Osteoblast (primary cell): Measurements from ENCODE around the gene SLC26A2. TPM values are rescaled to one million over a fixed set of nuclear protein-coding genes. Genes with fewer than 3 reads are reported as not detected.
A peak's percentile ranks its signal among the peaks of the same experiment; 100 is the strongest.

Source experiments
- DNase-seq: peaks from one replicate; pipeline ENCODE4 v3.0.0; 2011; ENCODE audit warnings: low spot score, mixed read lengths; ENCODE audit not compliant: insufficient read length; ENCODE audit errors: missing footprints
- H2AFZ ChIP-seq: 2 replicates; pipeline ENCODE4 v1.6.0; 2011; ENCODE audit warnings: mild to moderate bottlenecking, low read length
- H3K27ac ChIP-seq: 2 replicates; pipeline ENCODE4 v1.5.1; 2011; ENCODE audit warnings: mild to moderate bottlenecking, low read depth, low read length, moderate library complexity
- H3K27me3 ChIP-seq: 2 replicates; pipeline ENCODE4 v1.6.0; 2012; ENCODE audit warnings: mild to moderate bottlenecking, control low read depth, inconsistent platforms, low read length, moderate library complexity; ENCODE audit not compliant: insufficient read depth
- H3K36me3 ChIP-seq: 2 replicates; pipeline ENCODE4 v1.5.1; 2011; ENCODE audit warnings: mild to moderate bottlenecking, low read length, control low read depth, moderate library complexity; ENCODE audit not compliant: insufficient read depth
- H3K4me1 ChIP-seq: 2 replicates; pipeline ENCODE4 v1.5.1; 2011; ENCODE audit warnings: mild to moderate bottlenecking, low read length, control low read depth, moderate library complexity; ENCODE audit not compliant: insufficient read depth
- H3K4me2 ChIP-seq: 2 replicates; pipeline ENCODE4 v1.6.0; 2011; ENCODE audit warnings: mild to moderate bottlenecking, low read length; ENCODE audit not compliant: insufficient read depth
- H3K4me3 ChIP-seq: fragments of 200-600 bp; sonication (generic); 3 replicates; pipeline ENCODE4 v1.5.1; 2012; ENCODE audit warnings: mild to moderate bottlenecking, low read length, inconsistent platforms; ENCODE audit not compliant: insufficient read depth
- H3K79me2 ChIP-seq: 2 replicates; pipeline ENCODE4 v1.6.0; 2012; ENCODE audit warnings: mild to moderate bottlenecking, low read length, control low read depth, inconsistent platforms; ENCODE audit not compliant: insufficient read depth
- H3K9me3 ChIP-seq: 2 replicates; pipeline ENCODE4 v1.5.1; 2011; ENCODE audit warnings: low read depth, low read length, control low read depth
- H4K20me1 ChIP-seq: 2 replicates; pipeline ENCODE4 v1.6.0; 2012; ENCODE audit warnings: mild to moderate bottlenecking, low read length, control low read depth; ENCODE audit not compliant: insufficient read depth
- CTCF ChIP-seq: IDR thresholded peaks from 2 replicates; pipeline ENCODE4 v1.5.1; 2011; ENCODE audit warnings: mild to moderate bottlenecking, low read depth, low read length, moderate library complexity; ENCODE audit errors: extremely low read depth
- total RNA-seq: library from RNA; depleted of rRNA; stranded (reverse); fragments of >200 nt; gene quantifications from 2 replicates; pipeline ENCODE4 v1.2.3, GENCODE V29; 2012

Gene SLC26A2
- total RNA-seq, 1 donor = 22.1 TPM

- no peak overlapping the region for H3K4me2 ChIP-seq
- no peak overlapping the region for H3K27ac ChIP-seq
- no peak for TF ChIP-seq CTCF
- H3K27me3 ChIP-seq = no peaks in the 10 kb centered on the region
- peaks cover 19% of the 10 kb centered on the region for H4K20me1 ChIP-seq
- no peak overlapping the region for H3K4me3 ChIP-seq
- H3K79me2 ChIP-seq = peaks cover 50% of the 10 kb centered on the region
- H2AFZ ChIP-seq = no peak overlapping the region
- peaks cover 55% of the 10 kb centered on the region for H3K4me1 ChIP-seq
- no peaks in the 10 kb centered on the region for H3K9me3 ChIP-seq
- DNase-seq = no peak
- H3K36me3 ChIP-seq = peaks cover 77% of the 10 kb centered on the region
Observed at GRCh38 chr5:150020249-150020648, 59.7 kb downstream of the SLC26A2 start.

GRCh38 chr5:150021491-150022157 is 61.1 kb downstream of the SLC26A2 start:
- no peaks in the 10 kb centered on the region for H3K27me3 ChIP-seq
- no peak for DNase-seq
- H3K27ac ChIP-seq = peak overlapping the region; percentile 77
- peaks cover 19% of the 10 kb centered on the region for H4K20me1 ChIP-seq
- no peak overlapping the region for H2AFZ ChIP-seq
- peaks cover 77% of the 10 kb centered on the region for H3K36me3 ChIP-seq
- peaks cover 46% of the 10 kb centered on the region for H3K79me2 ChIP-seq
- no peaks in the 10 kb centered on the region for H3K9me3 ChIP-seq
- peaks cover 55% of the 10 kb centered on the region for H3K4me1 ChIP-seq
- TF ChIP-seq CTCF = no peak
- no peak overlapping the region for H3K4me3 ChIP-seq
- H3K4me2 ChIP-seq = peak overlapping the region; percentile 19

- Histone ChIP-seq H3K27ac (peak overlapping the region; percentile 77), H3K4me2 (peak overlapping the region; percentile 19), H3K4me1 (peaks cover 52% of the 10 kb centered on the region), H3K27me3 (no peaks in the 10 kb centered on the region), H2AFZ (no peak overlapping the region), H3K36me3 (peaks cover 81% of the 10 kb centered on the region), H3K79me2 (peaks cover 50% of the 10 kb centered on the region), H4K20me1 (peaks cover 17% of the 10 kb centered on the region), H3K4me3 (peak overlapping the region; percentile 31), H3K9me3 (no peaks in the 10 kb centered on the region)
- no peak for DNase-seq
- TF ChIP-seq CTCF = no peak
Observed at GRCh38 chr5:150022158-150022531, 61.6 kb downstream of the SLC26A2 start.

- Histone ChIP-seq H3K79me2 (peaks cover 49% of the 10 kb centered on the region), H4K20me1 (peaks cover 13% of the 10 kb centered on the region), H2AFZ (no peak overlapping the region), H3K9me3 (no peaks in the 10 kb centered on the region), H3K4me1 (peaks cover 47% of the 10 kb centered on the region), H3K36me3 (peaks cover 83% of the 10 kb centered on the region), H3K27ac (peak overlapping the region; percentile 77), H3K4me2 (peak overlapping the region; percentile 19), H3K27me3 (no peaks in the 10 kb centered on the region), H3K4me3 (peak overlapping the region; percentile 31)
- no peak for DNase-seq
- no peak for TF ChIP-seq CTCF
Observed at GRCh38 chr5:150022681-150023080, 62.1 kb downstream of the SLC26A2 start.
